Heart left ventricle (tissue), 13 donors: ENCODE data around the gene ACVRL1.

Experiments used
- CTCF ChIP-seq, 12 donors: fragments of 200-600 bp; sonication (generic) in 4 of 12; IDR thresholded peaks; one replicate each; pipeline versions ENCODE4 v1.5.0 to v1.8.0; 2018 to 2022; ENCODE audit warnings: antibody characterized with exemption in 12 of 12, mild to moderate bottlenecking in 5 of 12
- POLR2A ChIP-seq, 2 donors: fragments of 450-650 bp; IDR thresholded peaks; one replicate each; pipeline ENCODE4 v1.6.1; 2017; ENCODE audit warnings: antibody characterized with exemption in 2 of 2, mild to moderate bottlenecking in 2 of 2, moderate library complexity in 2 of 2
- donor health status: ischemic (EF 13 %, LVEDD 7.1; RV severe dilation, severe dysfunction).
- donor health status: DM: no; HTN: yes; CAD: no.
- donor health status: DM: no; HTN: no; CAD: no.
- donor health status: ischemic (EF 25% LVEDD 6.9; RV normal size, moderate dysfunction).
- donor health status: ischemic (EF 25% LVEDD 5.7; RV mildly dilated, moderate dysfunction).
- donor health status: ischemic (EF 35%, LVEDD 5.7; RV mildly dilated, moderate dysfunction).
- donor health status: nonischemic (EF 11% LVEDD 7.7; RV severe dilation, severe dysfunction).
- donor health status: DM: yes; HTN: yes; CAD: no.
- donor health status: PGD.
- donor health status: ischemic (EF 29% LVEDD 5.4; RV normal size, mild dysfunction).
- donor health status: nonischemic (EF 23%, LVEDD 6.1; RV moderate dilation, normal function).

GRCh38 chr12:51969643-51970042, 62.3 kb downstream of the ACVRL1 start:
- TF ChIP-seq CTCF (IDR thresholded peaks at IDR 0.05) (no peak), POLR2A (IDR thresholded peaks at IDR 0.05) (no peak)
